ENCODE measurements around the gene PRKN.

PRKN gene

GRCh38 chr6:162675503-162675902 is 52.1 kb downstream of the PRKN start:
- H3K27me3 ChIP-seq (ENCODE audit: insufficient read depth, low read depth, severe bottlenecking) = no peaks in the 10 kb centered on the region
- H3K36me3 ChIP-seq = no peaks in the 10 kb centered on the region
- no peak for TF ChIP-seq CTCF (IDR thresholded peaks at IDR 0.05; ENCODE audit: low read depth, low read length)
- no peak overlapping the region for H3K27ac ChIP-seq
- H3K9me3 ChIP-seq (ENCODE audit: severe bottlenecking) = no peaks in the 10 kb centered on the region
- H3K4me3 ChIP-seq (ENCODE audit: low read depth, low read length) = no peak overlapping the region
- no peak for DNase-seq

- DNase-seq = no peak
- Histone ChIP-seq H3K4me3 (ENCODE audit: low read depth, low read length) (no peak overlapping the region), H3K27ac (no peak overlapping the region), H3K36me3 (no peaks in the 10 kb centered on the region), H3K27me3 (ENCODE audit: insufficient read depth, low read depth, severe bottlenecking) (no peaks in the 10 kb centered on the region), H3K9me3 (ENCODE audit: severe bottlenecking) (no peaks in the 10 kb centered on the region)
- no peak for TF ChIP-seq CTCF (IDR thresholded peaks at IDR 0.05; ENCODE audit: low read depth, low read length)
Measured at GRCh38 chr6:162674452-162674851, 53.1 kb downstream of the PRKN start.

GRCh38 chr6:162671580-162672165 is 55.9 kb downstream of the PRKN start:
- DNase-seq = no peak
- no peak overlapping the region for H3K27ac ChIP-seq
- H3K4me3 ChIP-seq (ENCODE audit: low read depth, low read length) = no peak overlapping the region
- no peaks in the 10 kb centered on the region for H3K36me3 ChIP-seq
- H3K9me3 ChIP-seq (ENCODE audit: severe bottlenecking) = no peaks in the 10 kb centered on the region
- TF ChIP-seq CTCF (IDR thresholded peaks at IDR 0.05; ENCODE audit: low read depth, low read length) = no peak
- no peaks in the 10 kb centered on the region for H3K27me3 ChIP-seq (ENCODE audit: insufficient read depth, low read depth, severe bottlenecking)

- Histone ChIP-seq H3K4me3 (ENCODE audit: low read depth, low read length) (no peak overlapping the region), H3K27ac (no peak overlapping the region), H3K9me3 (ENCODE audit: severe bottlenecking) (no peaks in the 10 kb centered on the region), H3K27me3 (ENCODE audit: insufficient read depth, low read depth, severe bottlenecking) (no peaks in the 10 kb centered on the region), H3K36me3 (no peaks in the 10 kb centered on the region)
- TF ChIP-seq CTCF (IDR thresholded peaks at IDR 0.05; ENCODE audit: low read depth, low read length) = no peak
- DNase-seq = no peak
Measured at GRCh38 chr6:162670345-162670744, 57.2 kb downstream of the PRKN start.

GRCh38 chr6:162666246-162666645 is 61.3 kb downstream of the PRKN start:
- Histone ChIP-seq H3K27me3 (ENCODE audit: insufficient read depth, low read depth, severe bottlenecking) (no peaks in the 10 kb centered on the region), H3K27ac (no peak overlapping the region), H3K4me3 (ENCODE audit: low read depth, low read length) (no peak overlapping the region), H3K9me3 (ENCODE audit: severe bottlenecking) (no peaks in the 10 kb centered on the region), H3K36me3 (no peaks in the 10 kb centered on the region)
- TF ChIP-seq CTCF (IDR thresholded peaks at IDR 0.05; ENCODE audit: low read depth, low read length) = no peak
- DNase-seq = no peak

- H3K36me3 ChIP-seq = no peaks in the 10 kb centered on the region
- DNase-seq = no peak
- TF ChIP-seq CTCF (IDR thresholded peaks at IDR 0.05; ENCODE audit: low read depth, low read length) = no peak
Measured at GRCh38 chr6:162653808-162654207, 73.8 kb downstream of the PRKN start.

More at GRCh38 chr6:162653808-162654207, 73.8 kb downstream of the PRKN start:
- H3K4me3 ChIP-seq (ENCODE audit: low read depth, low read length) = no peak overlapping the region
- H3K9me3 ChIP-seq (ENCODE audit: severe bottlenecking) = no peaks in the 10 kb centered on the region
- H3K27me3 ChIP-seq (ENCODE audit: insufficient read depth, low read depth, severe bottlenecking) = no peaks in the 10 kb centered on the region
- no peak overlapping the region for H3K27ac ChIP-seq
